ENCODE measurements around the gene CCDC88B. TPM values are rescaled to one million over a fixed set of nuclear protein-coding genes. Genes with fewer than 3 reads are reported as not detected.

The CCDC88B gene
- total and polyA plus RNA-seq, 7 donors = 1.4 to 3.6 (median 2.6) TPM

DNA sequence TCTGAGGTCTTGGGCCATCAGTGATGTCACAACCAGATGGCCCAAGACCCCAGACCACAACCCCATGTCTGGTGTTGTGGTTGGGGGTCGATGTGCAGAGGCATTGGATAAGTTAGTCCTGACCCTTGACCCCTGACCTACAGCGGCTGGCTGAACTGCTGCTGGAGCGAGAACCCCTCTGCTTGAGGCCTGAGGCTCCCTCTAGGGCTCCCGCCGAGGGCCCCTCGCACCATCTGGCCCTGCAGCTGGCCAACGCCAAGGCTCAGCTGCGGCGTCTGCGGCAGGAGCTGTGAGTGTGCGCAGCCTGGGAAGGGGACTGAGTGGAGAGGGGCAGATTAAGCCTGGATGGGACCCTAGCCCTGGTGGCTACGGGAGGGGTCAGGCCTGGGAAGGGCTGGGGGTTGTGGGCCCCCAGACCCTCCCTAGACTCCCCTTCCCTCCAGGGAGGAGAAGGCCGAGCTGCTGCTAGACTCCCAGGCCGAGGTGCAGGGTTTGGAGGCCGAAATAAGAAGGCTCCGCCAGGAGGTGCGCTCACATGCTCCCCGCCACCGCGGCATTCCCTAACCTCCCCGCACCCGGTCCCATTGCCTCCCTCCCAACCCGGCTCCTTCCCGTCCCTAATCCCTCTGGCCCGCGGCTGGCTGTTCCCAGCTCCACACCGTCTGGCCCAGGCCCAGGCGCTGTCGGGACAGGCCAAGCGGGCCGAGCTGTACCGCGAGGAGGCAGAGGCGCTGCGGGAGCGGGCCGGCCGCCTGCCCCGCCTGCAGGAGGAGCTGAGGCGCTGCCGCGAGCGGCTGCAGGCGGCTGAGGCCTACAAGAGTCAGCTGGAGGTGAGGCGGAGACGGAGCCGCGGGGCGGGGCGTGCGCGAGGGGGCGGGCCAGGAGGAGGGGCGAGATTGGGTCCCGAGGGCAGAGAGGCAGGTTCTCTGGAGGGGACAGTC, 2.1 kb downstream of the CCDC88B start:
- ATAC-seq = peak; percentile 93 to 97 (median 95)
- Histone ChIP-seq H3K4me1 (peaks cover 5% of the 10 kb centered on the region), H3K27ac (peak overlapping the region; percentile 85), H3K36me3 (ENCODE audit: insufficient read depth in 1 of 2, low read depth in 1 of 2) (no peaks in the 10 kb centered on the region), H3K27me3 (ENCODE audit: insufficient read depth in 3 of 3, low read length in 2 of 3) (no peaks in the 10 kb centered on the region), H3K9me3 (no peaks in the 10 kb centered on the region), H3K4me3 (peak overlapping the region; percentile 64)
- intact Hi-C loops (cut with DNase I) = loop anchor here in 1 of 2 donors (2.0 kb wide), 1 partner anchor 57 kb away; the partner anchor contains the start of genes BAD and GPR137
- WGBS, 3 donors = 11 to 19% (median 14%) methylated on average over 49 to 55 of the region's 55 CpGs
- peak; percentile 91 to 95 for DNase-seq
- peak; percentile 51 for TF ChIP-seq CTCF (IDR thresholded peaks at IDR 0.05)

GRCh38 chr11:64342869-64343745, 3.1 kb downstream of the CCDC88B start:
- Histone ChIP-seq H3K4me3 (peak overlapping the region; percentile 64), H3K9me3 (no peaks in the 10 kb centered on the region), H3K36me3 (ENCODE audit: insufficient read depth in 1 of 2, low read depth in 1 of 2) (no peaks in the 10 kb centered on the region), H3K4me1 (peaks cover 5% of the 10 kb centered on the region), H3K27ac (no peak overlapping the region), H3K27me3 (ENCODE audit: insufficient read depth in 3 of 3, low read length in 2 of 3) (no peaks in the 10 kb centered on the region)
- no peak for TF ChIP-seq CTCF (IDR thresholded peaks at IDR 0.05)
- DNase-seq = peak in 1 of 2 donors; percentile 73
- intact Hi-C loops (cut with DNase I) = loop anchor here in 1 of 2 donors (2.0 kb wide), 1 partner anchor 58 kb away; the partner anchor contains the start of genes BAD and GPR137
- peak in 2 of 4 donors; percentile 49 to 61 for ATAC-seq
- 66 to 68% (median 67%) methylated on average over 28 to 29 of the region's 29 CpGs for WGBS, 3 donors

DNA sequence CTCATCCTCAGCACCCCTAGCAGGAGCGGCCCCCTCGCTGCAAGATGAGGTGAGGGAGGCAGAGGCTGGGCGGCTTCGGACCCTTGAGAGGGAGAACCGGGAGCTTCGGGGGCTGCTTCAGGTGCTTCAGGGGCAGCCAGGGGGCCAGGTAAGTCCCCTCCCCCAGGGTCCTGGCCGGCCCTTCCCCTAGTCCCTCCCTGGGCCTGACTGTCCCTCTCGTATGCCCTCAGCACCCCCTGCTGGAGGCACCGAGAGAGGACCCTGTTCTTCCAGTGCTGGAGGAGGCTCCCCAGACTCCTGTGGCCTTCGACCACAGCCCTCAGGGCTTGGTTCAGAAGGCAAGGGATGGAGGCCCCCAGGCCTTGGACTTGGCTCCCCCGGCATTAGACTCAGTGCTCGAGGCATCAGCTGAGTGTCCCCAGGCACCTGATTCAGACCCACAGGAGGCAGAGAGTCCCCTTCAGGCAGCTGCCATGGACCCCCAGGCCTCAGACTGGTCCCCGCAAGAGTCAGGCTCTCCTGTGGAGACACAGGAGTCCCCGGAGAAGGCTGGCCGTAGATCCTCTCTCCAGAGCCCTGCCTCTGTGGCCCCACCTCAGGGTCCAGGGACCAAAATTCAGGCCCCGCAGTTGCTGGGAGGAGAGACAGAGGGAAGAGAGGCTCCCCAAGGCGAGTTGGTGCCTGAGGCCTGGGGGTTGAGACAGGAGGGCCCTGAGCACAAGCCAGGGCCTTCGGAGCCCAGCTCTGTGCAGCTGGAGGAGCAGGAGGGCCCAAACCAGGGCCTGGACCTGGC, 4.0 kb downstream of the CCDC88B start:
- peak in 3 of 4 donors; percentile 20 to 33 (median 31) for ATAC-seq
- H3K4me3 ChIP-seq = no peak overlapping the region
- H3K27me3 ChIP-seq (ENCODE audit: insufficient read depth in 3 of 3, low read length in 2 of 3) = no peaks in the 10 kb centered on the region
- DNase-seq = peak in 1 of 2 donors; percentile 62
- TF ChIP-seq CTCF (IDR thresholded peaks at IDR 0.05) = peak; percentile 42
- intact Hi-C loops (cut with DNase I) = loop anchor here in 1 of 2 donors (2.0 kb wide), 1 partner anchor 59 kb away; the partner anchor contains the start of genes BAD and GPR137
- H3K27ac ChIP-seq = no peak overlapping the region
- WGBS, 3 donors = 76 to 85% (median 82%) methylated on average over 11 to 18 of the region's 18 CpGs
- H3K4me1 ChIP-seq = peaks cover 5% of the 10 kb centered on the region
- H3K36me3 ChIP-seq (ENCODE audit: insufficient read depth in 1 of 2, low read depth in 1 of 2) = no peaks in the 10 kb centered on the region
- H3K9me3 ChIP-seq = no peaks in the 10 kb centered on the region

DNA sequence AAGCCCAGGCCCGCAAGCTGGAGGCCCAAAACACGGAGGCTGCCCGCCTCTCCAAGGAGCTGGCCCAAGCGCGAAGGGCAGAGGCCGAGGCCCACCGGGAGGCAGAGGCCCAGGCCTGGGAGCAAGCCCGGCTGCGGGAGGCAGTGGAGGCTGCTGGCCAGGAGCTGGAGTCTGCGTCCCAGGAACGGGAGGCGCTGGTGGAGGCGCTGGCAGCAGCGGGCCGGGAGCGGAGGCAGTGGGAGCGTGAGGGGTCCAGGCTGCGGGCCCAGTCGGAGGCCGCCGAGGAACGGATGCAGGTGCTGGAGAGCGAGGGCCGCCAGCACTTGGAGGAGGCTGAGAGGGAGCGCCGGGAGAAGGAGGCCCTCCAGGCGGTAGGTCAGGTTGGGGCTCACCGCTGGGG, 4.8 kb downstream of the CCDC88B start:
- Histone ChIP-seq H3K36me3 (ENCODE audit: insufficient read depth in 1 of 2, low read depth in 1 of 2) (no peaks in the 10 kb centered on the region), H3K4me3 (no peak overlapping the region), H3K4me1 (peaks cover 5% of the 10 kb centered on the region), H3K27me3 (ENCODE audit: insufficient read depth in 3 of 3, low read length in 2 of 3) (no peaks in the 10 kb centered on the region), H3K27ac (no peak overlapping the region), H3K9me3 (no peaks in the 10 kb centered on the region)
- no peak for TF ChIP-seq CTCF (IDR thresholded peaks at IDR 0.05)
- intact Hi-C loops (cut with DNase I) = no loop called here
- no peak for ATAC-seq
- DNase-seq = no peak
- WGBS, 3 donors = 88 to 90% (median 89%) methylated on average over 27 to 28 of the region's 28 CpGs

All from psoas muscle (tissue), 8 donors.